ENCODE measurements around the gene HGFAC.

- TF ChIP-seq EZH2 (IDR thresholded peaks at IDR 0.05; ENCODE audit: insufficient read depth, poor library complexity, severe bottlenecking) (no peak), EZH2phosphoT487 (IDR thresholded peaks at IDR 0.05; ENCODE audit: insufficient read depth, low read depth) (no peak)
Observed at GRCh38 chr4:3477750-3478430, 36.1 kb downstream of the HGFAC start.

Data from GM23248 (cell line).